ENCODE data around the gene STYX.
A peak's percentile ranks its signal among the peaks of the same experiment; 100 is the strongest.

Gene STYX

DNA sequence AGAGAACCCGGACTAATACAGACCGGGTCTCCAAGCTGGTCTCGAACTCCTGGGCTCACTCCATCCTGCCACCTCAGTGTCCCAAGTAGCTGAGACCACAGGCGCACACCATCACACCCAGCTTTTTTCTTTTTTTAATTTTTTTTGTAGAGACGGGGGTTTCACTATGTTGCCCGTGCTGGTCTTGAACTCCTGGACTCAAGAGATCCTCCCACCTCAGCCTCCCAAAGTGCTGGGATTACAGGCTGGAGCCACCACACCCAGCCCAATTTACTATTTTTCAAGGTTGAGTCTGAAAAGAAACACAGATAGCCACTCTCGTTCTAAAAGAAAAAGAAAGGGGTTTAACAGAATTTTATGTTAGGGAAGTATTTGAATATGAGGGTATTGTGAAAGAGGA lies 36.4 kb upstream of the STYX start:
- no peaks in the 10 kb centered on the region for H3K36me3 ChIP-seq (ENCODE audit: insufficient read depth, low read length)
- H4K20me1 ChIP-seq (ENCODE audit: insufficient read depth, low read length): no peaks in the 10 kb centered on the region
- no peaks in the 10 kb centered on the region for H3K9me2 ChIP-seq (ENCODE audit: low read depth, low read length)
- H3K79me2 ChIP-seq (ENCODE audit: insufficient read depth, low read length): peaks cover 61% of the 10 kb centered on the region
- H3K9me3 ChIP-seq (ENCODE audit: low read length): no peaks in the 10 kb centered on the region
- H3K4me3 ChIP-seq (ENCODE audit: low read depth, low read length, poor library complexity, severe bottlenecking): peak overlapping the region; percentile 91
- peak overlapping the region; percentile 88 for H3K9ac ChIP-seq (ENCODE audit: low read length)
- no peaks in the 10 kb centered on the region for H3K27me3 ChIP-seq (ENCODE audit: insufficient read depth, low read length)
- no peak overlapping the region for H3K27ac ChIP-seq (ENCODE audit: low read depth, low read length, poor library complexity, severe bottlenecking)
- peaks cover 29% of the 10 kb centered on the region for H3K4me1 ChIP-seq (ENCODE audit: insufficient read depth, low read length, severe bottlenecking)
- peak overlapping the region; percentile 76 for H3K4me2 ChIP-seq (ENCODE audit: low read length)
- H3F3A ChIP-seq (ENCODE audit: insufficient read depth, low read length): no peaks in the 10 kb centered on the region
- no peak overlapping the region for H2AFZ ChIP-seq (ENCODE audit: low read length)
- TF ChIP-seq, protein P1, sequence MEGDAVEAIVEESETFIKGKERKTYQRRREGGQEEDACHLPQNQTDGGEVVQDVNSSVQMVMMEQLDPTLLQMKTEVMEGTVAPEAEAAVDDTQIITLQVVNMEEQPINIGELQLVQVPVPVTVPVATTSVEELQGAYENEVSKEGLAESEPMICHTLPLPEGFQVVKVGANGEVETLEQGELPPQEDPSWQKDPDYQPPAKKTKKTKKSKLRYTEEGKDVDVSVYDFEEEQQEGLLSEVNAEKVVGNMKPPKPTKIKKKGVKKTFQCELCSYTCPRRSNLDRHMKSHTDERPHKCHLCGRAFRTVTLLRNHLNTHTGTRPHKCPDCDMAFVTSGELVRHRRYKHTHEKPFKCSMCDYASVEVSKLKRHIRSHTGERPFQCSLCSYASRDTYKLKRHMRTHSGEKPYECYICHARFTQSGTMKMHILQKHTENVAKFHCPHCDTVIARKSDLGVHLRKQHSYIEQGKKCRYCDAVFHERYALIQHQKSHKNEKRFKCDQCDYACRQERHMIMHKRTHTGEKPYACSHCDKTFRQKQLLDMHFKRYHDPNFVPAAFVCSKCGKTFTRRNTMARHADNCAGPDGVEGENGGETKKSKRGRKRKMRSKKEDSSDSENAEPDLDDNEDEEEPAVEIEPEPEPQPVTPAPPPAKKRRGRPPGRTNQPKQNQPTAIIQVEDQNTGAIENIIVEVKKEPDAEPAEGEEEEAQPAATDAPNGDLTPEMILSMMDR (IDR thresholded peaks at IDR 0.05; ENCODE audit: low read length): no peak
- TF ChIP-seq EZH2 (IDR thresholded peaks at IDR 0.05; ENCODE audit: borderline replicate concordance, low read length): no peak

DNA sequence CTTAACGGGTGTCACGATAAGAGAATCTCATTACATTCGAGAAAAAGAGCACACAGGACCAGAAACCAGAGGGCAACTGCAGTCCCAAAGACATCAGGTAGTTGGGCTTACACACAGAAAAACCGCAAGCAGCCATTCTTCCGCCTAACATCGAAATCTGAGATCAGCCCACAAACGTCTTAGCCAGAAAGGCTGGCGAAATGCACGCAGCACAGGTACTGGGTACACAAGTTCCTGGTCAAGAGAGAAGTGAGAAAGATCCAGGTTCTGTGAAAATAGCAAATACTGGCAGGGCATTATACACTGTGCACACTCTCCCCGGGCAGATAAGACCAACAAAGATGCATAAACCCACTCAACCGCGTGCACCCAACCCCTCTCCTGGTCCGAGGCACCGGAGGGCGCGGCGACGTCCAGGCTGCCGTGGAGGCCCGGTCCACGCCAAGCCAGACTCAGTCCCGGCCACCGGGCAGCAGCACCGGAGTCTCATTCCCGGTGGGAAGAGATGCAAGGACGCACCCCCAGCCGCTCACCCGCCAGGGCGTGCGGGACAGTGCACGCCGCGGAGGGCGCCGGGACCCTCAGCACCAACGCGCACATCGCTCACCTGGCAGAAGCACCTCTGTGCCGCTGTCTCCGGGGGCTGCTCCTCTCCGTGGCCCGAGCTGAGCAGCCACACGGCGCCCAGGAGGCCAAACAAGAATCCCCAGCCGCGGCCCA lies 35.0 kb upstream of the STYX start:
- Histone ChIP-seq H3K9me2 (ENCODE audit: low read depth, low read length) (no peaks in the 10 kb centered on the region), H3F3A (ENCODE audit: insufficient read depth, low read length) (no peaks in the 10 kb centered on the region), H3K9ac (ENCODE audit: low read length) (peak overlapping the region; percentile 88), H3K9me3 (ENCODE audit: low read length) (no peaks in the 10 kb centered on the region), H3K4me3 (ENCODE audit: low read depth, low read length, poor library complexity, severe bottlenecking) (peak overlapping the region; percentile 91), H2AFZ (ENCODE audit: low read length) (peak overlapping the region; percentile 6; the same call in 1 of the 2 replicates), H3K79me2 (ENCODE audit: insufficient read depth, low read length) (peaks cover 47% of the 10 kb centered on the region), H3K36me3 (ENCODE audit: insufficient read depth, low read length) (no peaks in the 10 kb centered on the region), H3K27me3 (ENCODE audit: insufficient read depth, low read length) (no peaks in the 10 kb centered on the region), H3K4me1 (ENCODE audit: insufficient read depth, low read length, severe bottlenecking) (peaks cover 29% of the 10 kb centered on the region), H4K20me1 (ENCODE audit: insufficient read depth, low read length) (no peaks in the 10 kb centered on the region), H3K27ac (ENCODE audit: low read depth, low read length, poor library complexity, severe bottlenecking) (peak overlapping the region; percentile 83), H3K4me2 (ENCODE audit: low read length) (peak overlapping the region; percentile 76)
- TF ChIP-seq, protein P1 (IDR thresholded peaks at IDR 0.05; ENCODE audit: low read length): no peak
- TF ChIP-seq EZH2 (IDR thresholded peaks at IDR 0.05; ENCODE audit: borderline replicate concordance, low read length): no peak

DNA sequence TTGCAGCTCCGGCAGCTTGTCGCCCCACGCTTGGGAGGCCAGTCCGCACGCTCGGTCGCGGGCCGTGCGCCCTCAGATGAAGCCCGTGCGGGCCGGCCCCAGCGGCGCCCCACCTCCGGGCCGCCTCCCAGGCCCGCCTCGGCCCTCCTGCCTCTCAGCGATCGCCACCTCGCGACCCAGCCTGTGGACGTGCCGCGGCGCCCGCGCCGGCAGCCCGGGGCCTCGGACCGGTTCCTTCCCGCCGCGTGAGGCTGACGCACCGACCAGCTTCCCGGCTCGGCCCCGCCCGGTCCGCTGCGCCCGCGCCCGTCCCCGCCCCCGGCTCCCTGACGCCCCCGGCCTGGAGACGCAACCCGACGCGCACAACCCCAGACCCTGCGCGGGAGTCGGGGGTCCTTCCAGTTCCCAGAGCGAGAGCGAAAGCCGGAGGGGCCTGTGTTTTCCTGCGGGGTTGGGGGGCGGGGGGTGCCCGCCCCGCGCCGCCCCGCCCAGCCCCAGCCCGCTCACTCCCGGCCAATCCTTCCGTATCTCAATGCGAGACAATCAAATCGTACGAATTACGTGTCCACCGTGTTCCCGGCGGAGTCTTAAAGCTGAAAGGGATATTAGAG lies 34.4 kb upstream of the STYX start, which contains the start of gene ERO1A:
Gene ERO1A, minus strand, starts transcription at position 78 of the 611 bp plus-strand sequence. Its CDS starts 77 bp downstream, at position 1.
- Histone ChIP-seq H2AFZ (ENCODE audit: low read length) (peak within 1 kb of the TSS; percentile 90), H3K27ac (ENCODE audit: low read depth, low read length, poor library complexity, severe bottlenecking) (peak within 1 kb of the TSS; percentile 83)

More for the DNA sequence above, 34.4 kb upstream of the STYX start, which contains the start of gene ERO1A:
- Histone ChIP-seq H3K4me2 (ENCODE audit: low read length) (peak within 1 kb of the TSS; percentile 76), H3K36me3 (ENCODE audit: insufficient read depth, low read length) (no peaks in the 10 kb centered on the region), H3K27me3 (ENCODE audit: insufficient read depth, low read length) (no peaks in the 10 kb centered on the region), H3K9me3 (ENCODE audit: low read length) (no peaks in the 10 kb centered on the region), H3K4me1 (ENCODE audit: insufficient read depth, low read length, severe bottlenecking) (peaks cover 29% of the 10 kb centered on the region), H3K9ac (ENCODE audit: low read length) (peak within 1 kb of the TSS; percentile 88), H3K79me2 (ENCODE audit: insufficient read depth, low read length) (peaks cover 41% of the 10 kb centered on the region), H4K20me1 (ENCODE audit: insufficient read depth, low read length) (no peaks in the 10 kb centered on the region), H3K4me3 (ENCODE audit: low read depth, low read length, poor library complexity, severe bottlenecking) (peak within 1 kb of the TSS; percentile 91), H3K9me2 (ENCODE audit: low read depth, low read length) (no peaks in the 10 kb centered on the region), H3F3A (ENCODE audit: insufficient read depth, low read length) (no peaks in the 10 kb centered on the region)
- TF ChIP-seq, protein P1 (IDR thresholded peaks at IDR 0.05; ENCODE audit: low read length): no peak
- no peak for TF ChIP-seq EZH2 (IDR thresholded peaks at IDR 0.05; ENCODE audit: borderline replicate concordance, low read length)

Measured in OCI-LY1 (cell line).